Neural cell (in vitro differentiated cells): ENCODE data around the gene ANKRD29.

Experiments
- CTCF ChIP-seq: fragments of 450-650 bp; IDR thresholded peaks from 2 replicates; pipeline ENCODE4 v1.5.1; 2014; ENCODE audit warnings: antibody characterized with exemption, mild to moderate bottlenecking, moderate library complexity; ENCODE audit not compliant: poor library complexity, severe bottlenecking
- EZH2 ChIP-seq: fragments of 200-600, 300-800 bp; shearing (Covaris generic), sonication (generic); IDR thresholded peaks from 2 replicates; pipeline ENCODE4 v1.6.1; 2014; ENCODE audit warnings: antibody characterized with exemption, low read length, borderline replicate concordance, mild to moderate bottlenecking; ENCODE audit not compliant: insufficient read depth, poor library complexity, severe bottlenecking
- SMC3 ChIP-seq: fragments of 450-650 bp; conservative IDR thresholded peaks from 2 replicates; pipeline ENCODE4 v1.6.1; 2014; ENCODE audit warnings: antibody characterized with exemption, mild to moderate bottlenecking, moderate library complexity; ENCODE audit not compliant: poor library complexity

GRCh38 chr18:23693846-23694245, 31.1 kb upstream of the ANKRD29 start:
- no peak for TF ChIP-seq EZH2
- TF ChIP-seq SMC3: no peak
- TF ChIP-seq CTCF: no peak
